ENCODE data around the gene FAM83D. TPM values are rescaled to one million over a fixed set of nuclear protein-coding genes. Genes with fewer than 3 reads are reported as not detected.
"Not testable (repeated sequence)": the region's sequence is repeated elsewhere in the genome, so short reads cannot be mapped to it uniquely, and the experiment has no call there.

Gene FAM83D
- total RNA-seq, 3 donors from 2014 or later (not counting 1 experiment from before 2014, with no cell fraction given): 1.1 to 2.7 (median 2.1) TPM

DNA sequence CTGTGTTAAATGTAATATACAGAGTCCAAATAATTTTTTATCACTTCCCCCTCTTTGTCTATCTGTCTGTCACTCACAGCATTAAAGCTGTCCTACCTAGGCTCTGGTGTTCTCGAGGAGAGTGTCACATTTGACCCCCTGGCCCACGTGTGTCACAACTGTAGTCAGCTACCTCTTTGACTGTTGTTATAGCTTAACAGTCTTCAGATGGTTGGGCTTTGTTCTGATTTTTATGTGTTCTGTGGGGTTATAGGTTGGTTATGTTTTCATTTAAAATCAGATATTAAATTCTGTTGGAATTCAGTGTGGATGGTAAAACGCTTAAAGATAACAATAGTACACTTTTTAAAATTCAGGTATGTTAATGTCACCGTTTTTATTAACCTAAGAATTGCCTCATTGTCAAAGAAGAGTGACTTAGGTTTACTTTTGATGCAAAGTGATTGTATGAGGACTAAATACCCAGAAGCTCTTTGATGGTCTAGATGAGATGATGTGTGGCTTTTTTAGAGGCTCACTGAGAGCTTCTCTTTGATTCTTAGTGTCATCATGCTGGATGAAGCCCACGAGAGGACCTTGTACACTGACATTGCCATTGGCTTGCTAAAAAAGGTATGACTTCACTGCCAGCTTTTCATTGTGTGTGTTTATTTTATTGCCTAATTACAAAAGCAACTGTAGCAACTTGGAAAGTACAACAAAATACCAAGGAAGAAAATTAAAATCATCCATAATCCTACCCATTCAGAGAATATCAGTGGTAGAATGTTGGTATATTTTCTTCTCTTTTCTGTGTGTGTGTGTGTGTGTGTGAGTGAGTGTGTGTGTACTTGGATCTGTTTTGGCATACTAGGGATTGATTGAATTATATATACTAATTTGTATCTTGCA is 65.8 kb downstream of the FAM83D start:
- Histone ChIP-seq H3K36me3 (ENCODE audit: control insufficient read depth, insufficient read depth, low read length) (peaks cover 34% of the 10 kb centered on the region), H3K27me3 (ENCODE audit: control insufficient read depth, insufficient read depth, low read length) (no peaks in the 10 kb centered on the region), H3K27ac (ENCODE audit: low read length) (no peak overlapping the region), H3K4me3 (ENCODE audit: low read length) (no peak overlapping the region), H3K4me1 (ENCODE audit: control insufficient read depth, insufficient read depth, low read length) (no peaks in the 10 kb centered on the region), H3K9me3 (ENCODE audit: control insufficient read depth, insufficient read depth, low read length) (no peaks in the 10 kb centered on the region)
- no peak for DNase-seq
- no peak for ATAC-seq
- Mint-ChIP-seq H3K4me1 (peaks cover 0 to 5% of the 10 kb centered on the region in 2 donors), H3K27ac (no peak overlapping the region), H3K9me3 (no peaks in the 10 kb centered on the region), H3K4me3 (no peak overlapping the region), H3K27me3 (ENCODE audit: low read depth in 2 of 2) (no peaks in the 10 kb centered on the region), H3K36me3 (peaks cover 8% of the 10 kb centered on the region)
- intact Hi-C loops (cut with micrococcal nuclease): no loop called here
- TF ChIP-seq, protein P1, sequence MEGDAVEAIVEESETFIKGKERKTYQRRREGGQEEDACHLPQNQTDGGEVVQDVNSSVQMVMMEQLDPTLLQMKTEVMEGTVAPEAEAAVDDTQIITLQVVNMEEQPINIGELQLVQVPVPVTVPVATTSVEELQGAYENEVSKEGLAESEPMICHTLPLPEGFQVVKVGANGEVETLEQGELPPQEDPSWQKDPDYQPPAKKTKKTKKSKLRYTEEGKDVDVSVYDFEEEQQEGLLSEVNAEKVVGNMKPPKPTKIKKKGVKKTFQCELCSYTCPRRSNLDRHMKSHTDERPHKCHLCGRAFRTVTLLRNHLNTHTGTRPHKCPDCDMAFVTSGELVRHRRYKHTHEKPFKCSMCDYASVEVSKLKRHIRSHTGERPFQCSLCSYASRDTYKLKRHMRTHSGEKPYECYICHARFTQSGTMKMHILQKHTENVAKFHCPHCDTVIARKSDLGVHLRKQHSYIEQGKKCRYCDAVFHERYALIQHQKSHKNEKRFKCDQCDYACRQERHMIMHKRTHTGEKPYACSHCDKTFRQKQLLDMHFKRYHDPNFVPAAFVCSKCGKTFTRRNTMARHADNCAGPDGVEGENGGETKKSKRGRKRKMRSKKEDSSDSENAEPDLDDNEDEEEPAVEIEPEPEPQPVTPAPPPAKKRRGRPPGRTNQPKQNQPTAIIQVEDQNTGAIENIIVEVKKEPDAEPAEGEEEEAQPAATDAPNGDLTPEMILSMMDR (IDR thresholded peaks at IDR 0.05): no peak
- 86% methylated on average over 4 of the region's 5 CpGs for WGBS (ENCODE audit: insufficient coverage)

DNA sequence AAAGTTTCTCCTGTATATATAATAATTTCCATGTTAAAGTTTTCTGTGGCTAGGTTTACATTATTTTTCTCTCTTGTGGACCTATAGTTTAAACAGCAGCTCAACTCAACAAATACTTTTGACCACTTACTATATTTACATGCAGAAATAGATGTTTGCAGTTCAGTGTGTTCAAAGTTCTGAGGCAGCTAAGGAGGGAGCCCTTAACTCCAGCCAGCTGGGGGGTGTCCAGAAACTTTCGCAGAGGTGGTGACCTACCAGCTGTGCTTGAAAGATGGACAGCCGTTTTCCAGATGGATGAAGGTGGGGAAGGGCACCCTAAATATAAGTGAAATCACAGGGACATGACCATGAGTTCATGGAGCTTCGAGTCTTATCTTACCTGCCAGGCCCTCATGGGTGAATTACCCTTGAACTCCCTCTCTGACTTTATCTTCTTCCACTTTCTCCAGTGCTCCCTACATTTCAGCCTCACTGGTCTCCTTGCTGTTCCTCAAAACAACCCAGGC is 69.4 kb downstream of the FAM83D start:
- Histone ChIP-seq H3K4me1 (ENCODE audit: control insufficient read depth, insufficient read depth, low read length) (no peaks in the 10 kb centered on the region), H3K27ac (ENCODE audit: low read length) (no peak overlapping the region), H3K36me3 (ENCODE audit: control insufficient read depth, insufficient read depth, low read length) (peaks cover 38% of the 10 kb centered on the region), H3K9me3 (ENCODE audit: control insufficient read depth, insufficient read depth, low read length) (no peaks in the 10 kb centered on the region), H3K4me3 (ENCODE audit: low read length) (no peak overlapping the region), H3K27me3 (ENCODE audit: control insufficient read depth, insufficient read depth, low read length) (no peaks in the 10 kb centered on the region)
- WGBS (ENCODE audit: insufficient coverage): 96% methylated on average over 3 of the region's 3 CpGs
- intact Hi-C loops (cut with micrococcal nuclease): no loop called here
- Mint-ChIP-seq H3K4me3 (no peak overlapping the region), H3K9me3 (no peaks in the 10 kb centered on the region), H3K36me3 (peaks cover 11% of the 10 kb centered on the region), H3K27ac (no peak overlapping the region), H3K4me1 (peaks cover 0 to 15% of the 10 kb centered on the region in 2 donors), H3K27me3 (ENCODE audit: low read depth in 2 of 2) (no peaks in the 10 kb centered on the region)
- TF ChIP-seq, protein P1 (IDR thresholded peaks at IDR 0.05): no peak
- ATAC-seq: no peak
- no peak for DNase-seq

DNA sequence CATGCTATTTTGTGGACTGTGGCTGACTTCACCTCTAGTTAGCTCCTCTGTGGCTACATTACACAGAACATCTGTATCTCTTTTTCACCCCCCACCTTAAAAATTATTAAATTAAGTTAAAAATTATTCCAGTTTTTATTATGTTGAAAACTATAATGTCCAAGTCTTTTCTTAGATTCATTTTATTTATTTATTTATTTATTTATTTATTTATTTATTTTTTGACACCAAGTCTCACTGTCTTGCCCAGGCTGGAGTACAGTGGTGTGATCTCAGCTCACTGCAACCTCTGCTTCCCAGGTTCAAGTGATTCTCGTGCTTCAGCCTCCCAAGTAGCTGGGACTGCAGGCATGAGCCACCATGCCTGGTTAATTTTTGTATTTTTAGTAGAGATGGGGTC is 70.6 kb downstream of the FAM83D start:
- not testable (repeated sequence) for DNase-seq

DNA sequence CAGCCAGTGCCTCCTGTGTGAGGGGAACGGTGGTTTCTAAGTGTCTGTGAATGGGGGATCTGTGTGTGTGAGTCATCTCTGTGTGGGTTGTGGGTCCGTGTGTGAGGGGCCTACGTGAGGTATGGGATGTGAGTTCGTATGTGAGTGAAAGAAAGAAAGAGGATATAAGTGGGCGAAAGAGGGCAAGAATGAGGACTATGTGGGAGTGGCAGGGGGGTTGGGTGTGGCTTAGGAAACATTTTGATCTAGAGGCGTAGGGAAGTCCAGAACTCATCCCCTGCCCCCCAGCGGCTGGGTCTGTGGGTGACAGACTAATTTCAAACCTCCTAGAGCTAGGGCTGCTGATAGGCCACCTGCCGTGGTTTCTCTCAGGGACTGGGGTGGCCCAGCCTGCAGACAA is 71.4 kb downstream of the FAM83D start:
- H3K9me3 ChIP-seq (ENCODE audit: control insufficient read depth, insufficient read depth, low read length): no peaks in the 10 kb centered on the region
- peaks cover 44% of the 10 kb centered on the region for H3K36me3 ChIP-seq (ENCODE audit: control insufficient read depth, insufficient read depth, low read length)
- DNase-seq (peak in 1 of 2 donors; percentile 24), ATAC-seq (peak in 2 of 3 donors; percentile 15 to 24)
- H3K27me3 ChIP-seq (ENCODE audit: control insufficient read depth, insufficient read depth, low read length): no peaks in the 10 kb centered on the region
- Mint-ChIP-seq H3K27me3 (ENCODE audit: low read depth in 2 of 2) (no peaks in the 10 kb centered on the region), H3K27ac (peak overlapping the region in 1 of 2 donors; percentile 14), H3K4me3 (no peak overlapping the region), H3K36me3 (peaks cover 11% of the 10 kb centered on the region), H3K4me1 (peaks cover 0 to 15% of the 10 kb centered on the region in 2 donors), H3K9me3 (no peaks in the 10 kb centered on the region)
- TF ChIP-seq, protein P1 (IDR thresholded peaks at IDR 0.05): no peak
- no peak overlapping the region for H3K27ac ChIP-seq (ENCODE audit: low read length)
- intact Hi-C loops (cut with micrococcal nuclease): no loop called here
- no peaks in the 10 kb centered on the region for H3K4me1 ChIP-seq (ENCODE audit: control insufficient read depth, insufficient read depth, low read length)
- no peak overlapping the region for H3K4me3 ChIP-seq (ENCODE audit: low read length)
- 55% methylated on average over 8 of the region's 8 CpGs for WGBS (ENCODE audit: insufficient coverage)

More for the DNA sequence above, 70.6 kb downstream of the FAM83D start:
- H3K4me3 ChIP-seq (ENCODE audit: low read length); H3K27ac Mint-ChIP-seq; H3K27me3 ChIP-seq (ENCODE audit: control insufficient read depth, insufficient read depth, low read length); H3K9me3 Mint-ChIP-seq; ATAC-seq; H3K4me1 ChIP-seq (ENCODE audit: control insufficient read depth, insufficient read depth, low read length); H3K27me3 Mint-ChIP-seq (ENCODE audit: low read depth in 2 of 2); H3K9me3 ChIP-seq (ENCODE audit: control insufficient read depth, insufficient read depth, low read length); H3K27ac ChIP-seq (ENCODE audit: low read length); H3K4me3 Mint-ChIP-seq; intact Hi-C loops (cut with micrococcal nuclease): not testable (repeated sequence)
- Mint-ChIP-seq H3K36me3 (peaks cover 11% of the 10 kb centered on the region), H3K4me1 (peaks cover 0 to 15% of the 10 kb centered on the region in 2 donors)
- 100% methylated on average over 1 of the region's 1 CpG for WGBS (ENCODE audit: insufficient coverage)
- H3K36me3 ChIP-seq (ENCODE audit: control insufficient read depth, insufficient read depth, low read length): peaks cover 45% of the 10 kb centered on the region
